ENCODE measurements around the gene COPB2. TPM values are rescaled to one million over a fixed set of nuclear protein-coding genes. Genes with fewer than 3 reads are reported as not detected.
"Not testable (repeated sequence)": the region's sequence is repeated elsewhere in the genome, so short reads cannot be mapped to it uniquely, and the experiment has no call there.

The COPB2 gene
- polyA plus RNA-seq, 1 donor (not counting 4 experiments of a cell fraction or from before 2014, with no cell fraction given): 149 TPM

- no peak for FAIRE-seq
- peaks cover 3% of the 10 kb centered on the region for H3K4me1 ChIP-seq (ENCODE audit: control insufficient read depth, extremely low read depth, insufficient read depth, low read length)
- H3K4me2 ChIP-seq (ENCODE audit: control insufficient read depth, extremely low read depth, insufficient read depth, low read depth, low read length): no peak overlapping the region
- no peaks in the 10 kb centered on the region for H3K9me3 ChIP-seq (ENCODE audit: control insufficient read depth, low read depth, low read length)
- H3K27me3 ChIP-seq (ENCODE audit: control insufficient read depth, extremely low read depth, insufficient read depth, low read length): no peaks in the 10 kb centered on the region
- TF ChIP-seq CTCF (optimal IDR thresholded peaks at IDR 0.05 in 1 of 3, IDR thresholded peaks at IDR 0.05 in 1 of 3, conservative IDR thresholded peaks at IDR 0.05 in 1 of 3; ENCODE audit: extremely low read depth in 1 of 3, insufficient read depth in 2 of 3, low read length in 3 of 3) (no peak), EZH2 (IDR thresholded peaks at IDR 0.05; ENCODE audit: low read length) (no peak)
- no peaks in the 10 kb centered on the region for H4K20me1 ChIP-seq (ENCODE audit: control insufficient read depth, extremely low read depth, insufficient read depth, low read length)
- dilution Hi-C loops (cut with MboI; ENCODE audit: extremely low pct_ligation_motif_present, low sequenced_read_pairs): no loop called here
- no peak overlapping the region for H3K27ac ChIP-seq (ENCODE audit: control insufficient read depth, insufficient read depth, low read length)
- H3K79me2 ChIP-seq (ENCODE audit: control insufficient read depth, insufficient read depth, low read length): no peaks in the 10 kb centered on the region
- no peaks in the 10 kb centered on the region for H3K9me1 ChIP-seq (ENCODE audit: control insufficient read depth, extremely low read depth, insufficient read depth, low read length)
- H2AFZ ChIP-seq (ENCODE audit: control insufficient read depth, low read length): no peak overlapping the region
- no peak overlapping the region for H3K4me3 ChIP-seq (ENCODE audit: control insufficient read depth in 2 of 3, extremely low read depth in 1 of 3, insufficient read depth in 2 of 3, low read depth in 1 of 3, low read length in 3 of 3)
- H3K9ac ChIP-seq (ENCODE audit: control insufficient read depth, extremely low read depth, insufficient read depth, low read length): no peak overlapping the region
- DNase-seq (ENCODE audit: low read depth, low spot score): no peak
- no peaks in the 10 kb centered on the region for H3K36me3 ChIP-seq (ENCODE audit: control insufficient read depth in 2 of 2, extremely low read depth in 1 of 2, insufficient read depth in 2 of 2, low read length in 2 of 2)
Observed at GRCh38 chr3:139414608-139415224, 25.3 kb upstream of the COPB2 start.

- H3K79me2 ChIP-seq (ENCODE audit: control insufficient read depth, insufficient read depth, low read length); H2AFZ ChIP-seq (ENCODE audit: control insufficient read depth, low read length); dilution Hi-C loops (cut with MboI; ENCODE audit: extremely low pct_ligation_motif_present, low sequenced_read_pairs); H3K27ac ChIP-seq (ENCODE audit: control insufficient read depth, insufficient read depth, low read length); DNase-seq (ENCODE audit: low read depth, low spot score); H3K36me3 ChIP-seq (ENCODE audit: control insufficient read depth in 2 of 2, extremely low read depth in 1 of 2, insufficient read depth in 2 of 2, low read length in 2 of 2); H4K20me1 ChIP-seq (ENCODE audit: control insufficient read depth, extremely low read depth, insufficient read depth, low read length); H3K27me3 ChIP-seq (ENCODE audit: control insufficient read depth, extremely low read depth, insufficient read depth, low read length); H3K9me3 ChIP-seq (ENCODE audit: control insufficient read depth, low read depth, low read length); FAIRE-seq; H3K4me1 ChIP-seq (ENCODE audit: control insufficient read depth, extremely low read depth, insufficient read depth, low read length); H3K9ac ChIP-seq (ENCODE audit: control insufficient read depth, extremely low read depth, insufficient read depth, low read length); H3K9me1 ChIP-seq (ENCODE audit: control insufficient read depth, extremely low read depth, insufficient read depth, low read length); H3K4me2 ChIP-seq (ENCODE audit: control insufficient read depth, extremely low read depth, insufficient read depth, low read depth, low read length); H3K4me3 ChIP-seq (ENCODE audit: control insufficient read depth in 2 of 3, extremely low read depth in 1 of 3, insufficient read depth in 2 of 3, low read depth in 1 of 3, low read length in 3 of 3): not testable (repeated sequence)
Observed at GRCh38 chr3:139412891-139413290, 23.4 kb upstream of the COPB2 start.

- H3K9me3 ChIP-seq (ENCODE audit: control insufficient read depth, low read depth, low read length); FAIRE-seq; H3K4me2 ChIP-seq (ENCODE audit: control insufficient read depth, extremely low read depth, insufficient read depth, low read depth, low read length); H3K4me1 ChIP-seq (ENCODE audit: control insufficient read depth, extremely low read depth, insufficient read depth, low read length); dilution Hi-C loops (cut with MboI; ENCODE audit: extremely low pct_ligation_motif_present, low sequenced_read_pairs); H3K79me2 ChIP-seq (ENCODE audit: control insufficient read depth, insufficient read depth, low read length); H3K27ac ChIP-seq (ENCODE audit: control insufficient read depth, insufficient read depth, low read length); H3K9me1 ChIP-seq (ENCODE audit: control insufficient read depth, extremely low read depth, insufficient read depth, low read length); DNase-seq (ENCODE audit: low read depth, low spot score); H2AFZ ChIP-seq (ENCODE audit: control insufficient read depth, low read length); H3K36me3 ChIP-seq (ENCODE audit: control insufficient read depth in 2 of 2, extremely low read depth in 1 of 2, insufficient read depth in 2 of 2, low read length in 2 of 2); H3K4me3 ChIP-seq (ENCODE audit: control insufficient read depth in 2 of 3, extremely low read depth in 1 of 3, insufficient read depth in 2 of 3, low read depth in 1 of 3, low read length in 3 of 3); H3K9ac ChIP-seq (ENCODE audit: control insufficient read depth, extremely low read depth, insufficient read depth, low read length); H4K20me1 ChIP-seq (ENCODE audit: control insufficient read depth, extremely low read depth, insufficient read depth, low read length); H3K27me3 ChIP-seq (ENCODE audit: control insufficient read depth, extremely low read depth, insufficient read depth, low read length): not testable (repeated sequence)
Observed at GRCh38 chr3:139401155-139401554, 11.7 kb upstream of the COPB2 start.
